Fibroblast of pulmonary artery (primary cell): ENCODE measurements around the gene FGR.

Source experiments
- DNase-seq: peaks from one replicate; pipeline ENCODE4 v3.0.0-alpha.2; 2010; ENCODE audit warnings: low read depth
- H3K4me3 ChIP-seq: replicated peaks from 2 replicates; pipeline ENCODE4 v1.5.1; 2011; ENCODE audit warnings: low read depth, mild to moderate bottlenecking, control low read depth, low read length, moderate library complexity
- TF ChIP-seq, protein P1 (sequence below): IDR thresholded peaks from 2 replicates; pipeline ENCODE4 v1.5.1; 2011; ENCODE audit warnings: mild to moderate bottlenecking, control low read depth, low read length, inconsistent platforms; ENCODE audit errors: missing control alignments

Gene FGR

DNA sequence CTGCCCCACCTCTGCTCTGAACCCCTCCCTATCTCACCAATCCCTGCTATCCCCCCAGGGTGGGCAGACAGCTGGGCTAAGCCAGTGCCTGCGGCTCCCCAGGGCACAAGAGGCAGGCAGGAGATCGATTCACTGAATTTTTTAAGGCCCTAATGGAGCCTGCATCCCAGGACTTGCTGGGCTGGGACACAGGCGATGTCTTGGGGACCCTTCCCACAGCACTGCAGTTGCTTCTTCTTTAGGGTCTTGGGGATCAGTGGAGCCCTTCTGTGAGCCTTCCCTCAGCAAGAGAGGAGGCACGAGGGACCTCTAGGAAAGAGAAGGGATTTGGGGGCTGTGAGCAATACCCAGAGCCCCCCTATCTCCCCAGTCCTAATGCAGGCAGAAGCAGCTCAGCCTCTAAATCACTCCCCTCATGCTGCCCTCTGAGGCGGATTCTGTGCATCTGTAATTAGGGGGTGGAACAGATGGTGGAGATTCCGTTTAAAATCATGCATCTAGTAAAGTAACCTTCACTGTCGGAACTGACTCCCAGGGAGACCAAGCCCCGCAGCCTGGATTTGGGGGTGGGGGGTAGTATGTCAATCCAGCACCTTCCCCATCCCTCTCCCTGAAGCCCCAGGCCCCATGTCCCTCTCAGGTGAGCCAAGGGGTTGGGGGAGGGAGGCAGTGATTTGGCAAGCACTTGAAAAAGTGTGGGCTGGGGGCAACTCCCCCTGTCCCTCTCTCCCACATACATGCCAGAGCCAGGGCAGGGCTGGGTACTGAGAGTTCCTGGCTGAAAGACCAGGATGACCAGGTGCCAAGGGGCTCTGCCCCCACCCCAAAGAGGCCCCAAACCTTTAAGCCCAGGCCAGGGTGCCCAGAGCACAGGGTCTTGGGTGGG is 41.1 kb downstream of the FGR start:
- DNase-seq, result no peak
- no peak overlapping the region for H3K4me3 ChIP-seq
- TF ChIP-seq, protein P1, sequence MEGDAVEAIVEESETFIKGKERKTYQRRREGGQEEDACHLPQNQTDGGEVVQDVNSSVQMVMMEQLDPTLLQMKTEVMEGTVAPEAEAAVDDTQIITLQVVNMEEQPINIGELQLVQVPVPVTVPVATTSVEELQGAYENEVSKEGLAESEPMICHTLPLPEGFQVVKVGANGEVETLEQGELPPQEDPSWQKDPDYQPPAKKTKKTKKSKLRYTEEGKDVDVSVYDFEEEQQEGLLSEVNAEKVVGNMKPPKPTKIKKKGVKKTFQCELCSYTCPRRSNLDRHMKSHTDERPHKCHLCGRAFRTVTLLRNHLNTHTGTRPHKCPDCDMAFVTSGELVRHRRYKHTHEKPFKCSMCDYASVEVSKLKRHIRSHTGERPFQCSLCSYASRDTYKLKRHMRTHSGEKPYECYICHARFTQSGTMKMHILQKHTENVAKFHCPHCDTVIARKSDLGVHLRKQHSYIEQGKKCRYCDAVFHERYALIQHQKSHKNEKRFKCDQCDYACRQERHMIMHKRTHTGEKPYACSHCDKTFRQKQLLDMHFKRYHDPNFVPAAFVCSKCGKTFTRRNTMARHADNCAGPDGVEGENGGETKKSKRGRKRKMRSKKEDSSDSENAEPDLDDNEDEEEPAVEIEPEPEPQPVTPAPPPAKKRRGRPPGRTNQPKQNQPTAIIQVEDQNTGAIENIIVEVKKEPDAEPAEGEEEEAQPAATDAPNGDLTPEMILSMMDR, result no peak

DNA sequence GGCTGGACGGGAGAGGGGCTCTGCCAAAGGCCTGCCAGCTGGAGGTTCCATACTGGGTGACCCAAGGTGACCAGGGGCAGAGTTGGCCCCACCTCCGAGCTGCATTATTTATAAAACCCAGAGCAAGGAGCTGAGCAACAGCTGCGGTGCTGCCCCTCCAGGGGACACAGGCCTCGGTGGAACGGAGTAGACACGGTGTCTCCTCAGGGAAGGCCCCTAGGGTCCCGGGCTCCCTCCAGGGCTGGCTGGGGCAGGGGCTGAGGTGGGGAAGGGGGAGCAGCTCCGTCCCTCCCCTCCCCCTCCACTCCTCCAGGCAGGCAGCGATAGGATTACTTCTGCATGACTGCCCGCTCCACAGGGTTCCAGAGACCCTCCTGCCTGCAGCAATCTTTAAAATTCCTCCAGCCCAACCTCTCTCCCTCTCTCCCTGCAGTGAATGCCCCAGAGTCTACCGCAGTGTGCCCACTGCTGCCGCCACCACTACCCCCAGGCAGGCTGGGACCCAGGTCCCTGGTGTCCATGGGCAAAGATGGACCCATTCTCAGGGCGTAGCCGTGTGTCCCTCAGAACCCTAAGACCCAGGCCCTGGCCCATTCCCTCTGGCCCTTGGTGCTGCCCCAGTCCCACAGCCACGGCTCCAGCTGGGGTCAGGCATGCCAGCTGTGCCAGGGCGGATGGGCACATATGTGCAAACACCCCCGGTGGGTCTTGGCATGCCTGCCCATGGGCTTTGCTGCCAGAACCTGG is 41.9 kb downstream of the FGR start:
- DNase-seq, result no peak
- TF ChIP-seq, protein P1, result no peak
- H3K4me3 ChIP-seq, result no peak overlapping the region

DNA sequence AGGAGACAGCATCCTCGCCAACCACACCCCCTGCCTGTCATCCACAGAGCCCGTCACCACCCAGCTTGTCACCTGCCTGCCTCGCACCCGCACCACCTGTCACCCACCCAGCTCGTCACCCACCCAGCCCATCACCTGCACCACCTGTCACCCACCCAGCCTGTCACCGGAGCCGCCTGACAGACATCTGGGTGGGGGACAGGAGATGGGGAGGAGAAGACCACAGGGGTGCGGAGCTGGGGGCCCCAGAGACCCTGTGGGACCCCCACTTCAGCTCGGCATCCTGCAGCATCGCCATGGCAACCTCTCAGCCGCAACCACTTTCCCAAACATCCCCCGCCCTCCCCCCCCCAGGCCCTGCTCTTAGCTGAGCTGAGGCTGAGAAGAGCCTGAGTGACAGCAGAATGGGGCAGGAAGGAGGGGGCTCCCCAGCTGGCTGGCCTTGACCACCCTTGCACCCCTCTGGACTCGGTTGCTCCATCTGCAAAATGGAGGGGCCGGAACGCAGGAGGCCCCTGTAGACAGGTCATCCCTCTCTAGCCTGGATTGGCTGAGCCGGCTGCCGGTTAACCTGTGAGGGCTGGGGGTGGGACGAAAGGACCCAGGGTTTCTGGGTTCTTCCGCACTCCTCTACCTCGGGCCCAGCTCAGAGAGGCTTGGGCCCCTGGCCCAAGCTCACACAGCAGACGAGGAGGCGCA is 42.6 kb downstream of the FGR start:
- no peak for DNase-seq
- H3K4me3 ChIP-seq, result no peak overlapping the region
- TF ChIP-seq, protein P1, result no peak

DNA sequence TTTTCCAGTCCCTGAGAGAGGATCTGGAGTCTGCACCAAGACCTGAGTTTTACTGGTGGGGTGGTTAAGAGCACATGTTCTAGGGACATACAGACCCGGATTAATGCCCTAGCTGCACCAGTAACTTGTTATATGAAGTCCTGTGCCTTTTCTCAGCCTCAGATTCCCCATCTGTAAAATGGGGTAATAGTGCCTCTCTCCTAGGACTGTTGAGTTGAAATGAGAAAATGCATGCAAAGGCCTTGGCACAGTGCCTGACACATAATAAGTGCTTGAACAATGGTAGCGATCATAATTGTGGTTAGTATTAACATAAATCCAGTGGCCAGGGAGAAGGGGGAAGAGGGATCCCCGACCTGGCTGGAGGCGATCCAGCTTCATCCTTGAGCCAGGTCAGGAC is 43.4 kb downstream of the FGR start:
- peak; percentile 68 for DNase-seq
- no peak overlapping the region for H3K4me3 ChIP-seq
- TF ChIP-seq, protein P1, result no peak

DNA sequence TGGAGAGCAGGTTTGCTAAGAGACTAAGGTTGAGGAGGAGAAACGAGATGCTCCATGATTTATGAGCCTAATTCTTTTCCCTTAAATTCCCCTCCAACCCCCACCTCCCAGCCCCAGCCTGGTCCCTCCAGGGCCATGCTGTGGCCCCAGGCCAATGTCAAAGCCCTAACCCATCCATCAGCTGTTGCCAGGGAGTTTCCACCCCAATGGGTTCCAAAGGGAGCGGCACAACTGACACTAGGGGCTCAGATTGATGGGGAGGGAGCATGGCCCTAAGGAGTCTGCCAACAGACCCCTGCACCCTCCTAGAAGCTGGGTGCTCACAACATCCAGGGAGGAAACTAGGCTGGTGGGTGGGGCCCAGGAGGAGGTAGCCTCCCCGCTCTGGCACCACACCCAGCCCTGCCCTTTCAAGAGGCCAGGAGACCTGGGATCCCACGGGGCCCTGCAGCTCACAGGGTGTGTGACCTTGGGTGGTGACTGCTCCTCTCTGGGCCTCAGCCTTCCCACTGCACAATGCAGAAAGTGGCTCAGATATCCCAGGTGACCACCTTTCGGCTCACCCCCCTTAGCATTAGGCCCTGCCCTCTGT is 44.0 kb downstream of the FGR start:
- TF ChIP-seq, protein P1, result no peak
- DNase-seq, result no peak
- no peak overlapping the region for H3K4me3 ChIP-seq

DNA sequence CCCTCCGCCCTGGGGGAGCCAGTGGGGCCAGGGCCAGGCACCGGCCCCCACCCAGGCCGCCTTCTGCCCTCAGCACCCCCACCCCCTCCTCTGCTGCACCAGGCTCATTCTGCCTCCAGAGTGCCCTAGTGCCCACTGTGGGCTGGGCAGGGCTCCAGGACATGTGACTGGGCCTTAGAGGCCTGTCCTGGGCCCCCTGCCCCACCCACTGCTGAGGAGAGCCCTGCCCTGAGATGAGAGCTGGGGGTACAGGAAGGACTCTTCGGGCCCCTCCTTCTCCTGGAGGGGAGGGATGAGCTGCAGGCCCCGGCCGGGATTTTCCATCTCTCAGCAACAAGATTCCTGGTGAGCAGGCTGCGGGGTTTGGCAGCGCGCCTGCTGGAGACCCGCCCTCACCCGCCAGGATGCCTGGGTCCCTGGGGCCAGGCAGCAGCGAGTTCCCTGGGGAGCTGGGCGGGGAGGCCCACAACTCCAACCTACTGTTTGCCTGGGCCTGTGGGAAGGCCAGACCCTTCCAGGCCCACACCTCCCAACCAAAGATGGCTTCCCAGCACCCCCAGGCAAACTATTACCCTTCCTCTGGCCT is 45.1 kb downstream of the FGR start:
- no peak overlapping the region for H3K4me3 ChIP-seq
- DNase-seq, result no peak
- TF ChIP-seq, protein P1, result no peak
